Measurements from ENCODE around the gene SLC29A1.

The SLC29A1 gene

GRCh38 chr6:44256775-44257024, 33.3 kb downstream of the SLC29A1 start:
- peak; percentile 19 for DNase-seq

DNA sequence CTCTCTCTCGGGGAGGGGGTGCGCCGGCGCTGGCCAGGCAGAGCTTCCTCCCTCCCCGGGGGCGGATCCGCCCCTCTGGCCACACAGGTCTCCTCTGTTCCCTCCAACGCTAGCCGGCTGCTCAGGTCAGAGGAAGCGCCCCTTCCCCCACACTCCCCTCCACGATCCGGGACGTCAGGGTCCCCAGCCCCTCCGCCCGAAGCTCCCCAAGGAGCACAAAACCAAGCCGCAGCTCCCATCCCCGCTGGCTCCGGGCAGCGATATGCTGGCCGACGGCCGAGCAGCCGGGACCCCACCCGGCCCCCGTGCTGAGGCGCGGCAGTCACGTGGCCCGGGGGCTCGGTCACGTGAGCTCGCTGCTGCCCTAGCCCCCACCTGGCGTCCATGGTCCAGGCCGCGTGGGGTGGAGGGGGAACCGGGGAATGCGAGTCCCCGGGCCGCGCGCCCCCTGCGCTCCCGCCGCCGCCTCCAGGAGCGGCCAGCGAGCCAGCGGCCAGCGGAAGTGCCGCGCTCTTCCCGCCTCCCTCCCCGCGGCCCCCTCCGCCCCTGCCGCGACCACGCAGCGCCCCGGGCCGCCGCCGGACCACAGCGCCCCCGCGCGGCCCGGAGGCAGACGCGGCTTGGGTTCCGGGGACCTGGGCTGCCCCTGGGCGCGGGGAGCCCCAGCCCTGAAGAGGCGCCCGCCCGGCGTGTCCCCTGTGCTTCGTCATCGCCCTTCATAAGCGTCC, 33.8 kb downstream of the SLC29A1 start, which contains the start of gene SLC35B2:
Gene SLC35B2, minus strand, starts transcription at position 504 of the 728 bp plus-strand sequence. Its CDS starts 118 bp downstream, at position 386.
- DNase-seq = peak; percentile 65

- no peak for DNase-seq
These were observed 34.4 kb downstream of the SLC29A1 start for GRCh38 chr6:44257753-44258324.

- DNase-seq = no peak
These were observed 35.0 kb downstream of the SLC29A1 start for GRCh38 chr6:44258325-44258863.

GRCh38 chr6:44258921-44259320, 35.5 kb downstream of the SLC29A1 start:
- no peak for DNase-seq

DNA sequence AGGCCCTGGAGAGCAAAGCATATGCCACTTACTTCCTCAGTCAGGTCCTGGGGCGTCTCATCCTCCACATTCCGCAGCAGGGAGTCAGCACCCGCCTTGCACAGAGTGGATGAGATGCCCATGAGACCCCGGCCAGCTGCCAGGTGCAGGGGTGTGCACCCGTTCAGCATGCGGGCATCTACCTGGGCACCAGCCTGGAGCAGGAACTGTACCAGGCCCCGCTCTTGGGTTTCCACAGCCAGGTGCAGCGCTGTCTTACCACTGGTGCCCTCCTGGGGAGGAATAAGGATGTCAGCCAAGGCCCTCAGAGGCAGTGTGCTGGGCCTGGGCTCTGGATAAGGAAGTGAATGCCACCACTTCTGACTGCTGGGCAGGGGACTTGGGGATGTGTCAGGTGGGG, 36.6 kb downstream of the SLC29A1 start:
- DNase-seq = no peak

GRCh38 chr6:44260451-44261297, 37.3 kb downstream of the SLC29A1 start:
- DNase-seq = no peak

- no peak for DNase-seq
These were observed 38.2 kb downstream of the SLC29A1 start for GRCh38 chr6:44261581-44261980.

DNA sequence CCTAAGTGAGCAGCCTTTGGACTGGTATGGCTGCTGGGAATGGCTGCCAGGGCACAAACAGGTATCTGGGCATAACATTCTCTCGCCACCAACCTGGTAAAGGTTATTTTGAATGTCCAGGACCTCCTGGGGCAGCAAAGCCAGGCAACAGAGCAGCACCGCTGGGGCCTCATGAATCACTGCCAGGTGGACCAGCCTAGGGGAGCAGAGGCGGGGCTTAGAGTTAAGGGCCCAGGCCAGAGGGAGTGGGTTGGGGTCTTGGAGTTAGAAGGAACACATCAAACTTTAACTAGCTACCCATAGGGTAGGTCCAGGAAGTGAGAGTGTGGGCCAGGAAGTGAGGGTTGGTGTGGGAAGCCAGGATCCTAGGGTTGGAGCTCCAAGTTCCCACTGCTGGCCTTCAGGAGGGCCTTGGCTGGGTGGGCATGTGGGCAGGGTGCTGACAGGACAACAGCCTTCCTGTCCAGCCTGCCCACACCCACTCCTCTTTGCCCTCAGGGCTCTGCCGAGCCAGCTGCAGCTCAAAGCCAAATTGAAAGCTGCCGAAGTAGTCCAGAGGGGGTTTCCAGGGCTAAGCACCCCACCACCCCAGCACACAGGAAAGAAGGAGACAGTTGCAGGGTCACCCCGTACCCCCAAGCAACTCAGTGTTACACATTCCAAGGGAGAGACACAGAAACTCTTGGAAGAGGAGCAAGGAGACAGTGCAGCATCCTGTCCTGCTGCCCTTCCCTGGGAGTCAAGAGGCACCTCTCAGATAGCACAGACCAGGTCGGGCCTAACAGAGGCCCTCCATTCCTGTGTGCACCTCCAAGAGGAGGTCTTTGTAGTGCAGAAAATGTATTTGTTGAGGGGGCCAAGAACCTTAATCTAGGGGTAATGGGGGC, 39.3 kb downstream of the SLC29A1 start:
- peak; percentile 9 for DNase-seq

DNA sequence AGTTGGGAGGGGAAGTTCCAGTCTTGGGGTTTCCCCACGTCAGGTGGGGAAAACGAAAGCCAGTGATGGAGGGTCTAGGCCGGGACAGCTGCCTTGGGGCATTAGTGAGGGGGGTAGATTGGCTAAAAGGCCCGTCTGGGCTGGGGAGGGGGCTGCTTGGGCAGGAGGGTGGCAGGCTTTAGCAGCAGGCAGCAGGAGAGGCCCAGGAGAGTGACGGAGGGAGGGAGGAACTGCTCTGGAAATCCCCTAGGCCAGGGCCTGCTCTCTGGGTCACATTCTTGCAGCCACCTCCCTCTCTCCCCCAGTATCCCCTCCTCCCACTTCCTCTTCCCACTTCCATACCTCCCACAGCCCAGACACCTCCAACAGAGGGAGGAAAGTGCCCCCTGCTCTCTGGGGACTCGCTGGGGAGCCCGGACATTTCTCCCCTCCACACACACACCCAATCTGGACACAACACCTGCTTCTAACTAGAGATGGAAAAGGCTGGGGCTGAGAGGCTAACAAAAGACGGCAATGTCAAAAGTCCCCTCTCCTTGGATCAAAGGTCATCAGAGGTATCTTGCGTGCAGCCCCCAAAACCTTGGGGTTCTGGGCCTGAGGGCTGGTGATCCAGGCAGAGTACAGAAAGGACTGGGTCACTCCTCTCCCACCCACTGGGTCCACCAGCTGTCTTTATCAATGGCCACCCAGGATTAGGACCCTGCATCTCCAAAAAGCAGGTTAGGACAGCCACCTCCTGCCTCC, 40.1 kb downstream of the SLC29A1 start:
- peak; percentile 43 for DNase-seq

GRCh38 chr6:44264154-44265006, 41.0 kb downstream of the SLC29A1 start:
- DNase-seq = peak; percentile 31

DNA sequence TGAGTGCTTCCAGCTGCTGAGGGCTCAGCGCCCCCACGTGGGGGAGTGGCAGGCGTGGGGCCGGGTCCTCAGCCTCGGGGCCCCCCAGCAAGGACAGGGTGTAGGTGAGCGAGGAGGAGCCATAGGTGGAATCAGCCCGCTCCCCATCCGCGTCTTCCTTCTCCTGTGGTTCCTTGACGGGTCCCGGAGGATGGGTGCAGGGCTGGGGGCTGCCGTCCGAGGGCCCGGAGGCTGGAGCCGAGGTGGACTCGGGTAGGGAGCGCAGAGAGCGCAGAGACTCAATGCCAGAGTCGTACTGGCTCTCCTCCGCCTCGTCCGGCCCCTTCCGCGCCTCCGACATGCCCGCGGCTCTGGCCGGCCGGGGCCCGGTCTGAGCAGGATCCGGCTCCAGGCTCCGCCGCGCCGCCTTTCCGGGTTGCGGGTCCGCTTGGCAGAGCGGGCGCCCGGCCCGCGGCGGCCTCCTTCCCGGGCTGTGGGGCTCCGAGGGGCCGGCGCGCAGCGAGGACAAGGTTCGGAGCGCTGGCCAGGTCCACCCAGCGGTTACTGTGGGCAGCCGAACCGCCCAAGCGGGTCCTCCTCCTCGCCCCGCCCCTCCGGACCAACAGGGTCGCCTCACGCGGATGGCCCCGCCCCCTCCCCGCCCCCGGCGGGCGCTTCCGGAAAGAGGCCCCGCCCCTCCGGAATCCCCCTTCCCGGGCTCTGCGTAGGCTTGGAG, 41.8 kb downstream of the SLC29A1 start, which contains the start of gene NFKBIE:
Gene NFKBIE, minus strand, starts transcription at position 545 of the 715 bp plus-strand sequence. Its CDS starts 205 bp downstream, at position 340.
- DNase-seq = peak; percentile 94

DNA sequence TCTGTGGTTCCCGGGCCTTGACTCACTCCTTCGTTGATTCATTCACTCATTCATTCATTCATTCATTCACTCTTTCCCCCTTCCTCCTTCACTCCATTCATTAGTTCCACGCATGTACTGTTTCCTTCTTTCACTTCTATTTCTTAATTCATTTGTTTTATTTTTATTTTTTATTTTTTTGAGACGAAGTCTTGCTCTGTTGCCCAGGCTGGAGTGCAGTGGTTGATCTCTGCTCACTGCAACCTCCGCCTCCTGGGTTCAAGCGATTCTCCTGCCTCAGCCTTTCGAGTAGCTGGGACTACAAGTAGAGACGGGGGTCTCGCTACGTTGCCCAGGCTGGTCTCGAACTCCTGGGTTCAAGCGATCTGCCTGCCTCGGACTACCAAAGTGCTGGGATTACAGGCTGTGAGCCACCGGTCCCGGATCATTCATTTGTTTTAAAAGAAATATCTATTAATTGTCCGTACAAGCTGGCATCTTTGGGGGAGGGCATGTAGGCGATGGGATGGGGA, 42.4 kb downstream of the SLC29A1 start:
- DNase-seq = no peak

DNA sequence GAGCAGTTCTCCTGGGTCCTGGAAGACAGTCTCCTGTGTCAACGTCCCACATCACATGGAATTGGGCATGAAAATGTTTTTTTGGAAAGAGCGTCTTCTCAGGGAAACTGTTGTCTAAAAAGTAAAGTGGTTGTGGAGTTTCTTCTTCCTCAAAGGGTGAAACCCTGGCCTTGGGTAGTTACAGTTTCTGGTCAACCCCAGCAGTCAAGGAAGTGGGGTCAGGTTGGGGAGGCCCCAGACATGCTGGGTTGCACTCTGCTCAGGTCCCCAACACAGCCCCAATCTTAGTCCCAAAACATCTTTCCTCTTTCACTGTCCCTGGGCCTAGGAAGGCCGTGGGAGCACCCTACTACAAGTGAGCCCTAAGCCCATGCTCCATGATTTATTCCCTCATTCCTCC, 43.0 kb downstream of the SLC29A1 start:
- no peak for DNase-seq

- no peak for DNase-seq
These were observed 43.9 kb downstream of the SLC29A1 start for GRCh38 chr6:44267252-44267651.

- peak; percentile 56 for DNase-seq
These were observed 44.8 kb downstream of the SLC29A1 start for GRCh38 chr6:44268095-44268628.

- no peak for DNase-seq
These were observed 46.0 kb downstream of the SLC29A1 start for GRCh38 chr6:44269178-44269920.

- DNase-seq = no peak
These were observed 46.6 kb downstream of the SLC29A1 start, which contains the start of gene TMEM151B for GRCh38 chr6:44269921-44270525. Gene TMEM151B, plus strand, starts transcription at chr6:44270450. Its CDS starts 293 bp downstream, at chr6:44270743.

Measured in central memory CD4-positive, alpha-beta T cell (primary cell).